Measurements from ENCODE around the gene PHF21B. TPM values are rescaled to one million over a fixed set of nuclear protein-coding genes. Genes with fewer than 3 reads are reported as not detected.
A peak's percentile ranks its signal among the peaks of the same experiment; 100 is the strongest.

The PHF21B gene
- total RNA-seq, 1 experiment from 2014 or later, result 5.9 TPM

DNA sequence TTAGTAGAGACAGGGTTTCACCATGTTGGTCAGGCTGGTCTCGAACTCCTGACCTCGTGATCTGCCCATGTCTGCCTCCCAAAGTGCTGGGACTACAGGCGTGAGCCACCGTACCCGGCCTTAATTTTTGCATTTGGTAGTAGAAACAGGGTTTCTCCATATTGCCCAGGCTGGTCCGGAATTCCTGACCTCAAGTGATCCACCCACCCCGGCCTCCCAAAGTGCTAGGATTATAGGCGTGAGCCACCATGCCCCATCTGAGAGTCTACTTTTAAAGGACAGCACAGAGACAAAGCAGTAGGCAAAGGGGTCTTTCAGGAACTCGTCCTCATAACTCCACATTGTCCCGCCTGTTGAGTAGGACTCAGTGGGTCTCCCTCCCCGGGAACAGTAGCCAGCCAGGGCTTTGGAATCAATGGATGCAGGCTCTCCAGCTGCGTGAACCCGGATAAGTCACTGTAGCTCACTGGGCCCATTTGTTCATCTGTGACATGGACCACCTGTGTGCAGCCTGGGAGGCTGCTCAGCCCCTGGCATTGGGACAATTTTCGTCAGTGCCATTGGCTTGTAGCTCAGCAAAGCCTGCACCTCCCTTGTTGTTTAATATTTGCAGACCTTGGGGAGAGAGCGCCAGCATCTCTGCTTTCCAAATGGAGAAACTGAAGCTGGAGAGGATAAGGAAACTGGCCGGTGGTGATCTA is 171.3 kb downstream of the PHF21B start:
- H3K27me3 ChIP-seq (ENCODE audit: low read length), result no peaks in the 10 kb centered on the region
- H3K79me2 ChIP-seq (ENCODE audit: low read length), result no peaks in the 10 kb centered on the region
- no peak overlapping the region for H2AFZ ChIP-seq (ENCODE audit: low read length)
- H3K36me3 ChIP-seq (ENCODE audit: insufficient read depth, low read length), result no peaks in the 10 kb centered on the region
- no peak for DNase-seq
- no peak overlapping the region for H3K4me2 ChIP-seq (ENCODE audit: low read depth, low read length, poor library complexity, severe bottlenecking)
- peaks cover 4% of the 10 kb centered on the region; the same call in 1 of the 2 replicates for H3K9me3 ChIP-seq (ENCODE audit: low read length)
- H3K9ac ChIP-seq (ENCODE audit: low read length), result no peak overlapping the region
- peaks cover 12% of the 10 kb centered on the region for H3K4me1 ChIP-seq (ENCODE audit: low read length)
- H3K4me3 ChIP-seq (ENCODE audit: low read length), result no peak overlapping the region
- H3K27ac ChIP-seq (ENCODE audit: low read length), result no peak overlapping the region
- H4K20me1 ChIP-seq (ENCODE audit: insufficient read depth, low read depth, low read length), result no peaks in the 10 kb centered on the region
- H3K9me2 ChIP-seq (replicated peaks; ENCODE audit: insufficient read depth, low read length), result no peaks in the 10 kb centered on the region

DNA sequence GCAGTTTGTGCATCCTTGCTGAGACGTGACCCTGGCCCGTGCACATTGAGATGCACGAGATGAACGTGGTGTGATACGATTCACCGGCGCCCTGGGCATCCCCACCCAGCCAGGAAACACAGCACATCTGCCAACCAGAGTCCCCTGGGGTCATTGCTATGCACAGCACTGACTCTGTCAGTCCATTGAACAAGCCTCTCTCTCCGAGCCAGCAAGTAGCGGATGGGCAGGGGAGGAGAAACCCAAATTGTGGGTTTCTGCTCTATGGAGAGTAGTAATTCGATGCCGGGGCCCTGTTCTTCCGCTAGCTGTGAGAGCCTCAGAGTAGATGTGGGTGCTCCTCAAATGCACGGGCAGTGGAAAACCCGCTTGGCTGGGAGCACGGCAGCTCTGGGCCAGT is 172.3 kb downstream of the PHF21B start:
- peak overlapping the region; percentile 39; the same call in 1 of the 2 replicates for H3K9ac ChIP-seq (ENCODE audit: low read length)
- H3K79me2 ChIP-seq (ENCODE audit: low read length), result no peaks in the 10 kb centered on the region

GRCh38 chr22:44834065-44834464 is 175.7 kb downstream of the PHF21B start:
- Histone ChIP-seq H3K36me3 (ENCODE audit: insufficient read depth, low read length) (no peaks in the 10 kb centered on the region), H4K20me1 (ENCODE audit: insufficient read depth, low read depth, low read length) (no peaks in the 10 kb centered on the region), H3K27ac (ENCODE audit: low read length) (no peak overlapping the region), H3K9me3 (ENCODE audit: low read length) (peaks cover 4% of the 10 kb centered on the region; the same call in 1 of the 2 replicates), H3K4me2 (ENCODE audit: low read depth, low read length, poor library complexity, severe bottlenecking) (no peak overlapping the region), H3K4me1 (ENCODE audit: low read length) (peaks cover 12% of the 10 kb centered on the region), H3K9ac (ENCODE audit: low read length) (no peak overlapping the region), H3K9me2 (replicated peaks; ENCODE audit: insufficient read depth, low read length) (no peaks in the 10 kb centered on the region), H2AFZ (ENCODE audit: low read length) (no peak overlapping the region), H3K4me3 (ENCODE audit: low read length) (no peak overlapping the region), H3K27me3 (ENCODE audit: low read length) (no peaks in the 10 kb centered on the region), H3K79me2 (ENCODE audit: low read length) (no peaks in the 10 kb centered on the region)
- no peak for DNase-seq

More for the DNA sequence above, 172.3 kb downstream of the PHF21B start:
- DNase-seq, result peak; percentile 80
- Histone ChIP-seq H3K9me2 (replicated peaks; ENCODE audit: insufficient read depth, low read length) (no peaks in the 10 kb centered on the region), H3K4me3 (ENCODE audit: low read length) (peak overlapping the region; percentile 31; the same call in 1 of the 2 replicates), H3K4me1 (ENCODE audit: low read length) (peaks cover 12% of the 10 kb centered on the region), H3K36me3 (ENCODE audit: insufficient read depth, low read length) (no peaks in the 10 kb centered on the region), H3K4me2 (ENCODE audit: low read depth, low read length, poor library complexity, severe bottlenecking) (peak overlapping the region; percentile 54), H4K20me1 (ENCODE audit: insufficient read depth, low read depth, low read length) (no peaks in the 10 kb centered on the region), H3K27ac (ENCODE audit: low read length) (peak overlapping the region; percentile 63), H2AFZ (ENCODE audit: low read length) (peak overlapping the region; percentile 60; the same call in 1 of the 2 replicates), H3K27me3 (ENCODE audit: low read length) (no peaks in the 10 kb centered on the region), H3K9me3 (ENCODE audit: low read length) (peaks cover 4% of the 10 kb centered on the region; the same call in 1 of the 2 replicates)

DNA sequence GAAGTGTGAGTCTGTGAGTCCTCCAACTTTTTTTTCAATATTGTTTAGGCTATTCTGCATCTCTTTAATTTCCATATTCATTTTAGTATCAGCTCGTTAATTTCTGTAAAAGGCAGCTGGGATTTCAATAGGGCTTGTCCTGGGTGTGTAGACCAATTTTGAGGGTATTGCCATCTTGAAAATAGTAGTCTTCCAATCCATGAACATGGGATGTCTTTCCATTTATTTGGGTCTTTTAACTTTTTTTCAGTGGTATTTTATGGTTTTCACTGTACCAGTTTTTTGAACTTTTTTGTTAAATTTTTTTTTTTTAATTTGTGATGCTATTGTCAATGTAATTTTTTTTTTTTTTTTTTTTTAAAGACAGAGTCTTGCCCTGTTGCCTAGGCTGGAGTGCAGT is 177.9 kb downstream of the PHF21B start:
- Histone ChIP-seq H3K27me3 (ENCODE audit: low read length) (no peaks in the 10 kb centered on the region), H3K4me2 (ENCODE audit: low read depth, low read length, poor library complexity, severe bottlenecking) (no peak overlapping the region)

More for the DNA sequence above, 177.9 kb downstream of the PHF21B start:
- Histone ChIP-seq H2AFZ (ENCODE audit: low read length) (no peak overlapping the region), H3K9ac (ENCODE audit: low read length) (no peak overlapping the region), H3K79me2 (ENCODE audit: low read length) (no peaks in the 10 kb centered on the region), H3K4me1 (ENCODE audit: low read length) (peaks cover 4% of the 10 kb centered on the region), H3K9me2 (replicated peaks; ENCODE audit: insufficient read depth, low read length) (no peaks in the 10 kb centered on the region), H3K27ac (ENCODE audit: low read length) (no peak overlapping the region), H3K9me3 (ENCODE audit: low read length) (peaks cover 4% of the 10 kb centered on the region; the same call in 1 of the 2 replicates), H3K4me3 (ENCODE audit: low read length) (no peak overlapping the region), H3K36me3 (ENCODE audit: insufficient read depth, low read length) (no peaks in the 10 kb centered on the region), H4K20me1 (ENCODE audit: insufficient read depth, low read depth, low read length) (no peaks in the 10 kb centered on the region)
- no peak for DNase-seq

Other genes with a start within 250 kb of the PHF21B start
- gene NUP50, start 153.9 kb upstream of the PHF21B start, total RNA-seq (2014; rRNA removed; shearing (Covaris generic); ENCODE audit: low replicate concordance), result 49.8 and 50.7 TPM in 2 replicates
- 19.3 and 33.5 TPM in 2 replicates for gene KIAA0930, start 230.9 kb upstream of the PHF21B start, total RNA-seq (2014; rRNA removed; shearing (Covaris generic); ENCODE audit: low replicate concordance)